HL-60 (cell line): ENCODE measurements around the gene PPP1CC.

Source experiments
- TF ChIP-seq, protein P1 (sequence below): IDR thresholded peaks from one replicate; pipeline ENCODE4 v1.5.1; 2011; ENCODE audit warnings: low read length, control low read depth, inconsistent platforms; ENCODE audit not compliant: insufficient read depth
- TF ChIP-seq, protein P2 (sequence below): IDR thresholded peaks from 2 replicates; pipeline ENCODE4 v1.6.1; 2012; ENCODE audit warnings: low read depth; ENCODE audit not compliant: insufficient replicate concordance

DNA sequence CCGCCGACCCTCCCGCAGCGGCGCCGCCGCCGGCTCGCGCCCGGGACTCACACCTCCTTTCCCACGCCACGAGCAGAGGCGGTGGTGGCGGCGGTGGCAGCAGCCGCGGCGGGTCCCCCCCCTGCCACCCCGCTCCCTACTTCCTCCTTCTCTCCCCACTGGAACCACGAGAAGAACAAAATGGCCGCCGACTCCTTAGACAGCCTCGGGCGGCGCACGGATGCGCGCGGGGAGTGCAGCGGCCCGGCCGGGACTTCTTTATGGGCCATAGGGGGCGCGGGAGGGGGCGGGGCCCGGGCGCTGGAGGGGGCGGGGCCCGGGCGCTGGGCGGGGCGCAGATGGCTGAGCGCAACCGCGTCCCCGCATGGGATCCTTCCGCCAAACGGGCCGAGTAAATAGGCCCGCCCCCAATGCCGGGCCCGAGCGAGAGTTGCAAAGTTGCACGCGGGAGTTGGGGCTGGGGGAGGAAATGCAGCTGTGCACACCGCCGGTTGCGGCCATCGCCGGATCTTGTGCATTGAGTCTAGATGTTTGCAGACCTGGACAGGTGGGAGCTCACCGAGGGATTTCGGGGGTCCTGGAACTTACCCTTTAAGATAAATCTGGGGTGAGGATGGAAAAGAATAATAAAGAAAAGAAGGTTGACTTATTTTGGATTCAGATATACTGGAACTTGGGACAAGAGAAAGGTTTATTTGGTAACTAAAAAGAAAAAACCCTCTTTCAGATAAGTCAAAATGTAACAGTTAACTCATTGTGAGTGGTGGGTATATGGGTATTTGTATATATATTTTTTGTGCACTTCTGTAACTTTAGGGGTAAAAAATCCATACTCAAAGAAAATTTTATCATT, at the start of gene PPP1CC:
- TF ChIP-seq, protein P1, sequence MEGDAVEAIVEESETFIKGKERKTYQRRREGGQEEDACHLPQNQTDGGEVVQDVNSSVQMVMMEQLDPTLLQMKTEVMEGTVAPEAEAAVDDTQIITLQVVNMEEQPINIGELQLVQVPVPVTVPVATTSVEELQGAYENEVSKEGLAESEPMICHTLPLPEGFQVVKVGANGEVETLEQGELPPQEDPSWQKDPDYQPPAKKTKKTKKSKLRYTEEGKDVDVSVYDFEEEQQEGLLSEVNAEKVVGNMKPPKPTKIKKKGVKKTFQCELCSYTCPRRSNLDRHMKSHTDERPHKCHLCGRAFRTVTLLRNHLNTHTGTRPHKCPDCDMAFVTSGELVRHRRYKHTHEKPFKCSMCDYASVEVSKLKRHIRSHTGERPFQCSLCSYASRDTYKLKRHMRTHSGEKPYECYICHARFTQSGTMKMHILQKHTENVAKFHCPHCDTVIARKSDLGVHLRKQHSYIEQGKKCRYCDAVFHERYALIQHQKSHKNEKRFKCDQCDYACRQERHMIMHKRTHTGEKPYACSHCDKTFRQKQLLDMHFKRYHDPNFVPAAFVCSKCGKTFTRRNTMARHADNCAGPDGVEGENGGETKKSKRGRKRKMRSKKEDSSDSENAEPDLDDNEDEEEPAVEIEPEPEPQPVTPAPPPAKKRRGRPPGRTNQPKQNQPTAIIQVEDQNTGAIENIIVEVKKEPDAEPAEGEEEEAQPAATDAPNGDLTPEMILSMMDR, result no peak
- TF ChIP-seq, protein P2, sequence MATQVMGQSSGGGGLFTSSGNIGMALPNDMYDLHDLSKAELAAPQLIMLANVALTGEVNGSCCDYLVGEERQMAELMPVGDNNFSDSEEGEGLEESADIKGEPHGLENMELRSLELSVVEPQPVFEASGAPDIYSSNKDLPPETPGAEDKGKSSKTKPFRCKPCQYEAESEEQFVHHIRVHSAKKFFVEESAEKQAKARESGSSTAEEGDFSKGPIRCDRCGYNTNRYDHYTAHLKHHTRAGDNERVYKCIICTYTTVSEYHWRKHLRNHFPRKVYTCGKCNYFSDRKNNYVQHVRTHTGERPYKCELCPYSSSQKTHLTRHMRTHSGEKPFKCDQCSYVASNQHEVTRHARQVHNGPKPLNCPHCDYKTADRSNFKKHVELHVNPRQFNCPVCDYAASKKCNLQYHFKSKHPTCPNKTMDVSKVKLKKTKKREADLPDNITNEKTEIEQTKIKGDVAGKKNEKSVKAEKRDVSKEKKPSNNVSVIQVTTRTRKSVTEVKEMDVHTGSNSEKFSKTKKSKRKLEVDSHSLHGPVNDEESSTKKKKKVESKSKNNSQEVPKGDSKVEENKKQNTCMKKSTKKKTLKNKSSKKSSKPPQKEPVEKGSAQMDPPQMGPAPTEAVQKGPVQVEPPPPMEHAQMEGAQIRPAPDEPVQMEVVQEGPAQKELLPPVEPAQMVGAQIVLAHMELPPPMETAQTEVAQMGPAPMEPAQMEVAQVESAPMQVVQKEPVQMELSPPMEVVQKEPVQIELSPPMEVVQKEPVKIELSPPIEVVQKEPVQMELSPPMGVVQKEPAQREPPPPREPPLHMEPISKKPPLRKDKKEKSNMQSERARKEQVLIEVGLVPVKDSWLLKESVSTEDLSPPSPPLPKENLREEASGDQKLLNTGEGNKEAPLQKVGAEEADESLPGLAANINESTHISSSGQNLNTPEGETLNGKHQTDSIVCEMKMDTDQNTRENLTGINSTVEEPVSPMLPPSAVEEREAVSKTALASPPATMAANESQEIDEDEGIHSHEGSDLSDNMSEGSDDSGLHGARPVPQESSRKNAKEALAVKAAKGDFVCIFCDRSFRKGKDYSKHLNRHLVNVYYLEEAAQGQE, result no peak
